Measurements from ENCODE around the gene LTBP4. TPM values are rescaled to one million over a fixed set of nuclear protein-coding genes. Genes with fewer than 3 reads are reported as not detected.
"Not testable (repeated sequence)": the region's sequence is repeated elsewhere in the genome, so short reads cannot be mapped to it uniquely, and the experiment has no call there.

Gene LTBP4
- total RNA-seq: 100 to 1,000 TPM; 141 to 144 TPM

DNA sequence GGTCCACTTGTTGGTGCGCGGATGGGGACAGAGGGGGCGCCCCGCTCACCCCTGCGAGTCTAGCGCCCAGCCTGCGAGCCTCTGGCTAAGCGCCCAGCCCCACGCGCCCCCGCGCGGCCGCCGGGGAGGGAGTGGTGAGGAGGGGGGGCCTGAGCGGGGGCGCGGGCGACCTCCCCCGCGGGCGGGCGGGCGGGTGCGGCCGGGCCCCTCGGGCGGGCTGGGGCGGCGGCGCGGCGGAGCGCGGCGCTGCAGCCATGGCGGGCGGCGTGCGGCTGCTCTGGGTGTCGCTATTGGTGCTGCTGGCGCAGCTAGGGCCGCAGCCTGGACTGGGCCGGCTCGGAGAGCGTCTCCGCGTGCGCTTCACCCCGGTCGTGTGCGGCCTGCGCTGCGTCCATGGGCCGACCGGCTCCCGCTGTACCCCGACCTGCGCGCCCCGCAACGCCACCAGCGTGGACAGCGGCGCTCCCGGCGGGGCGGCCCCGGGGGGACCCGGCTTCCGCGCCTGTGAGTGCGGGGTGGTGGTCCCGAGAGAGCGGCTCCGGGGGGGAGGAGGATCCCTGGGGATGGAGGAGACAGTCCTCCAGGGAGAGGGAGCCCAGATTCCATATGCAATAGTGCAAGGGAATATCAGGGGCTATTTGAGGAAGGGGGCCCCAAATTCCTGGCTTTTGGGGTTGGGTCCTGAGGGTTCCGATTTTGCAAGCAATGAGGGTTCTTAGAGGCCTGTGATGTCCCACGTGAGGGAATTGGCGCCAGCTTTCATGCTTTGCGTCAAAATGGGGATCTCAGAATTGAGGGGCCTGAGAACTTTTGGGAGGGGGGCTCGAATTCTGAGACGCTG, at the start of gene LTBP4:
Gene LTBP4 (plus strand): TSS at position 236 of the 841 bp plus-strand sequence. CDS start 19 bp downstream, at position 255.
- ChIA-PET POLR2A (no interaction called here), CTCF (interaction anchor here (0.6 to 12.0 kb wide), 9 partner anchors 12 to 136 kb away, joined by 3 to 69 read pairs (median 6); partner anchors contain the start of gene BLVRB)

DNA sequence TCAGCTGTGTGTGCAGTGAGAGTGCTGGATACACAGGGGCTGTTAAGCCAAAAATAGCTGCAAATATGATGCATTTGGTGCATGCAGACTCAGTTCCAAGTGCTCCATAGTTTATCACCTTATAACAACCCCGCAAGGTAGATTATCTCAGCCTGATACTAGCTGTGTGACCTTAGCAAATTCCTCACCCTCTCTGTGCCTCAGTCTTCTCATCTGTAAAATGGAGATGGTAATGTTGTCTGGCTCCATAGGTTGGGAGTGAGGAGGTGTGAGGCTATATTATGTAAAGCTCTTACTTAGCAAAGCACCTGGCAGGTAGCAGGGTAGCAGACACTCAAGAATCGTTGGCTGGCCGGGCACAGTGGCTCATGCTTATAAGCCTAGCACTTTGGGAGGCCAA, 48.3 kb upstream of the LTBP4 start:
- ChIA-PET CTCF (interaction anchor here (1.7 kb wide), 1 partner anchor 48 kb away, joined by 5 read pairs; the partner anchor contains the start of gene LTBP4), POLR2A (no interaction called here)

DNA sequence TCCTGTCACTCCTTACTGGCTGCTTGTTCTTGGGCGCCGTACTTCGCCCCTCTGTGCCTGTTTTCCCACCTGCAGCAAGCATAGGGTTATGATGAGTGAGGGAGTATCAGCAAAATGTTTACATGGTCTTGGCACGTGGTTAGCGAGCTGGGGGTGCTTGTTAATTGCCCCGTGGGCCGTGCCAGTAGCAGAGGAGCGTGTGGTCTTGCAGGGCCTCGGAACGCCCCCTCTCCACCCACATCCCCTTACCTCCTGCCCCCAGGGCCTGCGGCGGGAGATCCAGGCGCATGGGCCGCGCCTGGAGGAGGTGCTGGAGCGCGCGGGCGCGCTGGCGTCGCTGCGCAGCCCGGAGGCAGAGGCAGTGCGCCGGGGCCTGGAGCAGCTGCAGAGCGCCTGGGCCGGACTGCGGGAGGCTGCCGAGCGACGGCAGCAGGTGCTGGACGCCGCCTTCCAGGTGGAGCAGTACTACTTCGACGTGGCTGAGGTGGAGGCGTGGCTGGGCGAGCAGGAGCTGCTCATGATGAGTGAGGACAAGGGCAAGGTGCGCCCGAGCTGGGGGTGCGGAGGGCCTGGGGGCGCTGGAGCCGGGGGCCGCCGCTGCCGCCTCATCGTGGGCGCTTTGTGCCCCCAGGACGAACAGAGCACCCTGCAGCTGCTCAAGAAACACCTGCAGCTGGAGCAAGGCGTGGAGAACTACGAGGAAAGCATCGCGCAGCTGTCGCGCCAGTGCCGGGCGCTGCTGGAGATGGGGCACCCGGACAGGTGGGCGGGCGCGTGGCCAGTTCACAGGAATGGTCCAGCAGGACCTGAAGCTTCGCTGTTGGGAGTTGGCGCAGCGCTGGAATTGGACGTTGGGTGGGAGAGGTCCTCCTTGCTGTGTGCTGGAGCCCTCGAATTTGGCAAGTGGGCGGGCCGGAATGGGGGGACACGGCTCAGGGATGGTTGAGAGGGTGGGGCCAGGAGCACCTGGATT, 47.0 kb upstream of the LTBP4 start:
- POLR2A ChIA-PET: no interaction called here
- CTCF ChIA-PET: interaction anchor here (1.1 to 1.7 kb wide), 2 partner anchors 44 to 47 kb away, joined by 3 to 5 read pairs; partner anchors contain the start of gene LTBP4

DNA sequence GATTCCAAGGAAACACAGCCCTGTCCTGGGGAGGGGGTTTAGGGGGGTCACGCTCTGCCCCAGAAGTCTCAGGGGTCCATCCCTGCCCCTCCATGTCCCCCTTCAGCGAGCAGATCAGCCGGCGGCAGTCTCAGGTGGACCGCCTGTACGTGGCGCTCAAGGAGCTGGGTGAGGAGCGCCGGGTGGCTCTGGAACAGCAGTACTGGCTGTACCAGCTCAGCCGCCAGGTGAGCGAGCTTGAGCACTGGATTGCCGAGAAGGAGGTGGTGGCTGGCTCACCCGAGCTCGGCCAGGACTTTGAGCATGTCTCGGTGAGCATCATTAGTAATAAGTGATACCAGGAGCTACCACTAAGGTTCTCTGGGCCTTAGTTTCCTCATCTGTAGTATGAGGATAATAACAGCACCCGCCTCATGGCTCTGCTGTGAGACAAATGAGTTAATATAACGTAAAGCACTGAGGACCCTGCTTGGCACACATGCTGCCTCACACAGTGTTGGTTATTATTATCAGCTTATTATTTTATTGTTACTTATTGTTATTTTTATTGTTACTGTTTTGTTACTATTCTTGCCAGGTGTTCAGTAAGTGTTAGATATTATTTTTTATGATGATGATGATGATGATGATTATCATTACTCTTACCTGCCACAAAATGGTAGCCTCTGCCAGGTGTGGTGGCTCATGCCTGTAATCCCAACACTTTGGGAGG, 45.0 kb upstream of the LTBP4 start:
- ChIA-PET CTCF (interaction anchor here (1.0 to 1.2 kb wide), 4 partner anchors 43 to 82 kb away, joined by 3 to 6 read pairs (median 3); no protein-coding TSS in a partner anchor), POLR2A (no interaction called here)

DNA sequence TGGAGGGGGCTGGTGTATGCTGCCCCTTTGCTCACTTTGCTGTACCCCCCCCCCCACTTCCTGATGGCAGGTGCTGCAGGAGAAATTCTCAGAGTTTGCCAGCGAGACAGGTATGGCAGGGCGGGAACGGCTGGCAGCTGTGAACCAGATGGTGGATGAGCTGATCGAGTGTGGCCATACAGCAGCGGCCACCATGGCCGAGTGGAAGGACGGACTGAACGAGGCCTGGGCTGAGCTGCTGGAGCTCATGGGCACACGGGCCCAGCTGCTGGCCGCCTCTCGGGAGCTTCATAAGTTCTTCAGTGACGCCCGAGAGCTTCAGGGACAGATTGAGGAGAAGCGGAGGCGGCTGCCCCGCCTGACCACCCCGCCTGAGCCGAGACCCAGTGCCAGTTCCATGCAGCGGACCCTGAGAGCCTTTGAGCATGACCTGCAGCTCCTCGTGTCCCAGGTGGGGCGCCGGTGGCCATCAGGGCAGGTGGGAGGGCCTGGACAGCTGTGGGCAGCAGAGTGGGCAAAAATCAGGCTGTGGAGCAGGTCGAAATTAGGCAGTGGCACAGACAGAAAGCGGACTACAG, 44.1 kb upstream of the LTBP4 start:
- ChIA-PET POLR2A (interaction anchor here (0.6 kb wide), 1 partner anchor 33 kb away, joined by 7 read pairs; no protein-coding TSS in a partner anchor), CTCF (interaction anchor here (1.1 to 1.2 kb wide), 2 partner anchors 78 to 81 kb away, joined by 3 to 6 read pairs; no protein-coding TSS in a partner anchor)

DNA sequence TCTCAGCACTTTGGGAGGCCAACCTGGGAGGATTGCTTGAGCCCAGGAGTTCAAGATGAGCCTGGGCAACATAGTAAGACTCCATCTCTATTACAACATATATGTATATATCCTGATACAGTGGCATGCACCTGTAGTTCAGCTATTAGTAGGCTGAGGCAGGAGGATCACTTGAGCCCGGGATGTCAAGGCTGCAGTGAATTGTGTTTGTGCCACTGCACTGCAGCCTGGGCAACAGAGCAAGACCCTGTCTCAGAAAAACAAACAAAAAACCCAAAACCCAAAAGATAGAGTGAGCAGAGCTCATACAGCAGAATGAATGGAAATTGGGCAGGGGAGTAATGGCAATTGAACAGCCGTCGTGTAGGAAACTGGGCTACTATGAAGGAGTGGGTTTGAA, 41.8 kb upstream of the LTBP4 start:
- POLR2A ChIA-PET: no interaction called here
- CTCF ChIA-PET: interaction anchor here (1.2 kb wide), 1 partner anchor 75 kb away, joined by 4 read pairs; no protein-coding TSS in a partner anchor

GRCh38 chr19:40560092-40560507, 41.1 kb upstream of the LTBP4 start:
- ChIA-PET CTCF (interaction anchor here (1.2 kb wide), 1 partner anchor 74 kb away, joined by 4 read pairs; no protein-coding TSS in a partner anchor), POLR2A (no interaction called here)

DNA sequence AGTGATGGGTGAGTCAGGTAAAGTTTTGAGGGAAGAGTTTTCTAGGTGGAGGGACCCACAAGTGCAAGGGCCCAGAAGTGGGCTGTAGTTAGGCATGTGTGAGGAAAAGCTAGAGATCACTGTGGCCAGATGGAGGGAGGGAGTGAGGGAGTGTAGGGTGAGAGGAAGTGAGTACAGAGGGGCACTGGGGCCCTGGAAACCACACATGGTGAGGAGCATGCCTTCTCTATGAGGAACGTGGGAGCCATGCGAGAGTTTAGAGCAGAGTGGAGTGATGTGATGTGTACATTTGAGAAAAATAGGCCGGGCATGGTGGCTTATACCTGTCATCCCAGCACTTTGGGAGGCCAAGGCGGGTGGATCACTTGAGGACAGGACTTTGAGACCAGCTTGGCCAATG, 39.2 kb upstream of the LTBP4 start:
- ChIA-PET POLR2A (no interaction called here), CTCF (interaction anchor here (0.7 to 1.3 kb wide), 3 partner anchors 25 to 72 kb away, joined by 3 read pairs; no protein-coding TSS in a partner anchor)

GRCh38 chr19:40564535-40564934, 36.6 kb upstream of the LTBP4 start:
- POLR2A ChIA-PET, CTCF ChIA-PET: not testable (repeated sequence)

DNA sequence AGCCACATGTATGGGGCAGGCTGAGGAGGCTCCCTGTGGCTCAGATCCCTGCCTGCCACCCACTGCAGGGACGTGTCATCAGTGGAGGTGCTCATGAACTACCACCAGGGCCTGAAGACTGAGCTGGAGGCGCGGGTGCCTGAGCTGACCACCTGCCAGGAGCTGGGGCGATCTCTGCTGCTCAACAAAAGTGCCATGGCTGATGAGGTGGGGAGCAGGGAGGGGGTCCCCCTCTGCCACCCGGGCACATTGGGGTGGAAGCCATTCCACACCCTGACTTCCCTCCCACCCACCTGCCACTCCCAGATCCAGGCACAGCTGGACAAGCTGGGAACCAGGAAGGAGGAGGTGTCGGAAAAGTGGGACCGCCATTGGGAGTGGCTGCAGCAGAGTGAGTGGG, 35.8 kb upstream of the LTBP4 start:
- ChIA-PET POLR2A (no interaction called here), CTCF (no interaction called here)

DNA sequence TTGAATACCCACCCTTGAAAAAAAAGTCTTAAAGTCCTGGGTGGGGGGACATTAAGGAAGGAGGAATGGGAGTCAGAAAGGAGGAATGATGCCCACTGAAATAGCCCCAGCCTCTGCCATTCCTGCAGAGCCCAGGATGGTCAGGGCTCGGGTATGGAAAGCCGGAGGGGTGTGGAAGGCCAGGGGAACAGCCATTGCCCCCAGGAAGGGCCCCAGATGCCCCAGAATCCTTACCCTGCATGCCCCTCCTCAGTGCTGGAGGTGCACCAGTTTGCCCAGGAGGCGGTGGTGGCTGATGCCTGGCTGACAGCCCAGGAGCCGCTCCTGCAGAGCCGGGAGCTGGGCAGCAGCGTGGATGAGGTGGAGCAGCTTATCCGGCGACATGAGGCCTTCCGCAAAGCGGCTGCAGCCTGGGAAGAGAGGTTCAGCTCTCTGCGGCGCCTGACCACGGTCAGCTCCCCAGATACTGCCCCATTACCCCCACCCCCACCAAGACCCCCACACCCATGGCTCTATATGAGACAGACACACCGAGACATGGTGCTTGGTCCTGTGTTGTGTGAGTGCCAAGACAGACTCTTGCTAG, 35.2 kb upstream of the LTBP4 start:
- ChIA-PET POLR2A (no interaction called here), CTCF (interaction anchor here (0.9 kb wide), 1 partner anchor 33 kb away, joined by 3 read pairs; no protein-coding TSS in a partner anchor)

DNA sequence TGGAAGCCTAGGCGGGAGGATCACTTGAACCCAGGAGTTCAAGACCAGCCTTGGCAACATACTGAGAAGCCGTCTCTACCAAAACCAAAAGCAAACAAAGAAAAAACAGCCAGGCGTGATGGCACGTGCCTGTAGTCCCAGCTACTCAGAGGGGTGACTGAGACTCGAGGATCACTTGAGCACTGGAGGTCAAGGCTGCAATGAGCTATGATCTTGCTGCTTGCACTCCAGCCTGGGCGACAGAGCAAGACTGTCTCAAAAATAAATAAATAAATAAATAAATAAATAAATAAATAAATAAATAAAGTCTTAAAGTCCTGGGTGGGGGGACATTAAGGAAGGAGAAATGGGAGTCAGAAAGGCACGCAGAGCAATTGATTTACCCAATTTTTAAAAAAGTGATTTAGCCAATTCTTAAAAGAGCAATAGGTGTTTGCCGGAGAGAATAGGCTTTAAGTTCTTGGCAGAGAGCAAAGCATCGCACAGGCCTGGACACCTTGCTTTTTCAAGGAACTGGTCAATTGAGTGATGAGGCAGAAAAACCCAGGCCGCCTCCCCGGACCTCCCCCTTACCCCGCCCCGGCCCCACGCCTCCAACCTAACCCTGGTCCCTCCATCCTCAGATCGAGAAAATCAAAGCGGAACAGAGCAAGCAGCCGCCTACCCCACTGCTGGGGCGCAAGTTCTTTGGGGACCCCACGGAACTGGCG, 34.0 kb upstream of the LTBP4 start:
- CTCF ChIA-PET: no interaction called here
- POLR2A ChIA-PET: no interaction called here

- POLR2A ChIA-PET: no interaction called here
- CTCF ChIA-PET: interaction anchor here (0.6 kb wide), 1 partner anchor 66 kb away, joined by 3 read pairs; no protein-coding TSS in a partner anchor
These were observed 33.2 kb upstream of the LTBP4 start for GRCh38 chr19:40567750-40568494.

DNA sequence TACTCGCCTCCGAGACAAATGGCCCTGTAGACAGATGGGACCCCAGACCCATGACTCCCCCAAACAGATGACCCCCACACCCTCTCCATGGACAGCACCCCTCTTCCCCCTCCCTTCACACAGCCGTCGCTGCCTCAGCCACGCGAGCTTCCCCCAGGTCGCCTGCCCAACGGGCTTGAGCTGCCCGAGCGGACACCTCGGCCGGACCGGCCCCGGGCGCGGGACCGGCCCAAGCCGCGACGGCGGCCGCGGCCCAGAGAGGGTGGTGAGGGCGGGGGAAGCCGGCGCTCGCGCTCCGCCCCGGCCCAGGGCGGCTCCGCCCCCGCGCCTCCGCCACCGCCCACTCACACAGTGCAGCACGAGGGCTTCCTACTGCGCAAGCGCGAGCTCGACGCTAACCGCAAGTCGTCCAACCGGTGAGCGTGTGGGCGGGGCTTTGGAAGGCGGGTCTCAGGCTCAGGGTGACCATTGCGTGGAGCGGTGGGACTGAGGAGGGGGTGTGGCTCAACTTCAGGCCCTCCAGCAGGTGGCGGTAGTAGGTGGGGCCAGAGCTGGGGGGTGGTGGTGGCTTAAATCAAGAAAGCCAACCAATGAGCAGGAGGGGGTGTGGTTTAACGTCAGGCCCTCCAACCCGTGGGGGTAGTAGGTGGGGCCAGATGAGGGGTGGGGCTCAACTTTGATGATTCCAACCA, 30.7 kb upstream of the LTBP4 start:
- CTCF ChIA-PET: interaction anchor here (0.6 to 1.7 kb wide), 6 partner anchors 12 to 1996 kb away, joined by 3 to 4 read pairs (median 4); no protein-coding TSS in a partner anchor
- POLR2A ChIA-PET: interaction anchor here (0.6 to 1.0 kb wide), 4 partner anchors 35 to 203 kb away, joined by 3 to 10 read pairs (median 6); no protein-coding TSS in a partner anchor

GRCh38 chr19:40571005-40571318, 30.2 kb upstream of the LTBP4 start:
- POLR2A ChIA-PET: interaction anchor here (0.6 to 1.0 kb wide), 2 partner anchors 34 to 202 kb away, joined by 3 to 6 read pairs; no protein-coding TSS in a partner anchor
- CTCF ChIA-PET: interaction anchor here (0.5 to 1.7 kb wide), 6 partner anchors 11 to 1350 kb away, joined by 3 to 4 read pairs (median 4); no protein-coding TSS in a partner anchor

DNA sequence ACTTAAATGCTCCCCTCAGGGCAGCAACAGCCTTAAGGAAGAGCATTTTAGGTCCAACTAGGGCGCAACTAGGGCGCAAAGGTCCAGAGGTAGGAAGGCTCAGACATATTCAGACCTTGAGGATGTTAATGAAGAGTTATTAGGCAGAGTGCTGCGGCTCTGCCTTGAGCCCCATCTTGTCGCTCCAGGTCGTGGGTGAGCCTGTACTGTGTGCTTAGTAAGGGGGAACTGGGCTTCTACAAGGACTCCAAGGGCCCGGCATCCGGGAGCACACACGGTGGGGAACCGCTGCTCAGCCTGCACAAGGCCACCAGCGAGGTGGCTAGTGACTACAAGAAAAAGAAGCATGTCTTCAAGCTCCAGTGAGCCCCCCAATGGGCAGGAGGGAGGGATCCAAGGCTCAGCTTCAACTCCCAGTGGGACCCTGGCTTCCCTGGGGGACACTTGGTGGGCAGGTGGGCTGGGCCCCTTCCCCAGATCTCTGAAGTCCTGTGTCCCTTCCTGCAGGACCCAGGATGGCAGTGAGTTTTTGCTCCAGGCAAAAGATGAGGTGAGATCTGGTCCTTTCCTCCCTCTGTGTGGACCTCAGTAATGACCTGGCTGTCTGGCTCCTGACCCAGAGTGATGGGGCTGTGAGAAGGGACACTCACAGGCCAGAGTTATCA, 29.2 kb upstream of the LTBP4 start:
- POLR2A ChIA-PET: no interaction called here

More for the DNA sequence above, 29.2 kb upstream of the LTBP4 start:
- CTCF ChIA-PET: interaction anchor here (0.5 to 1.7 kb wide), 6 partner anchors 10 to 417 kb away, joined by 3 to 4 read pairs (median 4); no protein-coding TSS in a partner anchor

Measured in activated CD8-positive, alpha-beta memory T cell treated with anti-CD3 and anti-CD28 coated beads for 36 hours (primary cell).